ENCODE measurements around the gene LYPLA2. TPM values are rescaled to one million over a fixed set of nuclear protein-coding genes. Genes with fewer than 3 reads are reported as not detected.
A peak's percentile ranks its signal among the peaks of the same experiment; 100 is the strongest.
"Not testable (repeated sequence)": the region's sequence is repeated elsewhere in the genome, so short reads cannot be mapped to it uniquely, and the experiment has no call there.

Gene LYPLA2
- total RNA-seq, 1 donor from 2014 or later, result 45.9 TPM

GRCh38 chr1:23793018-23793781 is 2.3 kb downstream of the LYPLA2 start:
- peak; percentile 87 for DNase-seq
- ATAC-seq, result peak; percentile 53
- no peak for TF ChIP-seq CTCF (IDR thresholded peaks at IDR 0.05)
- no peaks in the 10 kb centered on the region for H3K27me3 ChIP-seq
- H3K4me3 ChIP-seq, result no peak overlapping the region
- peaks cover 25% of the 10 kb centered on the region for H3K4me1 ChIP-seq
- intact Hi-C loops (cut with DNase I), result no loop called here
- peak overlapping the region; percentile 30 for H3K27ac ChIP-seq
- H3K36me3 ChIP-seq, result peaks cover 51% of the 10 kb centered on the region
- H3K9me3 ChIP-seq, result no peaks in the 10 kb centered on the region

GRCh38 chr1:23793861-23794731 is 3.2 kb downstream of the LYPLA2 start:
- DNase-seq (peak; percentile 68), ATAC-seq (no peak)
- Histone ChIP-seq H3K27me3 (no peaks in the 10 kb centered on the region), H3K9me3 (no peaks in the 10 kb centered on the region), H3K27ac (peak overlapping the region; percentile 30), H3K36me3 (peaks cover 43% of the 10 kb centered on the region), H3K4me3 (no peak overlapping the region), H3K4me1 (peaks cover 32% of the 10 kb centered on the region)
- intact Hi-C loops (cut with DNase I), result no loop called here
- TF ChIP-seq CTCF (IDR thresholded peaks at IDR 0.05), result no peak

GRCh38 chr1:23794732-23795182 is 3.8 kb downstream of the LYPLA2 start:
- Histone ChIP-seq H3K4me1 (peaks cover 39% of the 10 kb centered on the region), H3K36me3 (peaks cover 43% of the 10 kb centered on the region)
- H3K27ac ChIP-seq; H3K9me3 ChIP-seq; intact Hi-C loops (cut with DNase I); DNase-seq; H3K4me3 ChIP-seq; ATAC-seq; H3K27me3 ChIP-seq: not testable (repeated sequence)

GRCh38 chr1:23795676-23796465 is 4.9 kb downstream of the LYPLA2 start:
- no peak for ATAC-seq
- H3K36me3 ChIP-seq, result peaks cover 43% of the 10 kb centered on the region
- no peaks in the 10 kb centered on the region for H3K9me3 ChIP-seq
- H3K27ac ChIP-seq, result no peak overlapping the region
- DNase-seq, result no peak
- intact Hi-C loops (cut with DNase I), result no loop called here
- peaks cover 33% of the 10 kb centered on the region for H3K4me1 ChIP-seq
- no peak for TF ChIP-seq CTCF (IDR thresholded peaks at IDR 0.05)
- no peak overlapping the region for H3K4me3 ChIP-seq
- no peaks in the 10 kb centered on the region for H3K27me3 ChIP-seq

GRCh38 chr1:23796466-23797271 is 5.7 kb downstream of the LYPLA2 start:
- intact Hi-C loops (cut with DNase I), result no loop called here
- TF ChIP-seq CTCF (IDR thresholded peaks at IDR 0.05), result no peak
- no peak for DNase-seq
- Histone ChIP-seq H3K27me3 (no peaks in the 10 kb centered on the region), H3K4me3 (no peak overlapping the region), H3K36me3 (peaks cover 43% of the 10 kb centered on the region), H3K27ac (no peak overlapping the region), H3K4me1 (peaks cover 39% of the 10 kb centered on the region), H3K9me3 (no peaks in the 10 kb centered on the region)
- no peak for ATAC-seq
